ENCODE results near the gene CCDC146.
"Not testable (repeated sequence)": the region's sequence is repeated elsewhere in the genome, so short reads cannot be mapped to it uniquely, and the experiment has no call there.

The CCDC146 gene

GRCh38 chr7:77202481-77202976 is 80.1 kb downstream of the CCDC146 start:
- DNase-seq (ENCODE audit: low spot score) = peak; percentile 24

- DNase-seq (ENCODE audit: low spot score) = no peak
Measured at GRCh38 chr7:77205706-77206105, 83.3 kb downstream of the CCDC146 start.

GRCh38 chr7:77208416-77208815 is 86.0 kb downstream of the CCDC146 start:
- DNase-seq (ENCODE audit: low spot score) = no peak

GRCh38 chr7:77209479-77210139 is 87.2 kb downstream of the CCDC146 start:
- DNase-seq (ENCODE audit: low spot score) = no peak

GRCh38 chr7:77216181-77216845 is 93.9 kb downstream of the CCDC146 start:
- DNase-seq (ENCODE audit: low spot score) = no peak

GRCh38 chr7:77217474-77218185 is 95.2 kb downstream of the CCDC146 start:
- DNase-seq (ENCODE audit: low spot score) = no peak

- DNase-seq (ENCODE audit: low spot score) = not testable (repeated sequence)
Measured at GRCh38 chr7:77219701-77220331, 97.4 kb downstream of the CCDC146 start.

GRCh38 chr7:77222065-77222464 is 99.7 kb downstream of the CCDC146 start:
- DNase-seq (ENCODE audit: low spot score) = no peak

GRCh38 chr7:77222819-77223218 is 100.4 kb downstream of the CCDC146 start:
- DNase-seq (ENCODE audit: low spot score) = no peak

- DNase-seq (ENCODE audit: low spot score) = no peak
Measured at GRCh38 chr7:77223261-77223660, 100.8 kb downstream of the CCDC146 start.

- DNase-seq (ENCODE audit: low spot score) = no peak
Measured at GRCh38 chr7:77226357-77226839, 104.0 kb downstream of the CCDC146 start.

- not testable (repeated sequence) for DNase-seq (ENCODE audit: low spot score)
Measured at GRCh38 chr7:77228795-77229194, 106.4 kb downstream of the CCDC146 start.

GRCh38 chr7:77232467-77232866 is 110.1 kb downstream of the CCDC146 start:
- DNase-seq (ENCODE audit: low spot score) = no peak

- DNase-seq (ENCODE audit: low spot score) = no peak
Measured at GRCh38 chr7:77235276-77235675, 112.9 kb downstream of the CCDC146 start.

- DNase-seq (ENCODE audit: low spot score) = no peak
Measured at GRCh38 chr7:77238703-77239136, 116.3 kb downstream of the CCDC146 start.

GRCh38 chr7:77239471-77239870 is 117.1 kb downstream of the CCDC146 start:
- no peak for DNase-seq (ENCODE audit: low spot score)

GRCh38 chr7:77242068-77242467 is 119.7 kb downstream of the CCDC146 start:
- no peak for DNase-seq (ENCODE audit: low spot score)

- DNase-seq (ENCODE audit: low spot score) = no peak
Measured at GRCh38 chr7:77242554-77242953, 120.1 kb downstream of the CCDC146 start.

- no peak for DNase-seq (ENCODE audit: low spot score)
Measured at GRCh38 chr7:77244222-77244934, 122.0 kb downstream of the CCDC146 start.

GRCh38 chr7:77245015-77245755 is 122.8 kb downstream of the CCDC146 start:
- no peak for DNase-seq (ENCODE audit: low spot score)
